Hematopoietic multipotent progenitor cell treated with erythropoietin and hydrocortisone succinate and interleukin-3 and kit ligand, for 6 days (in vitro differentiated cells): Measurements from ENCODE around the gene TMEM9B.
A peak's percentile ranks its signal among the peaks of the same experiment; 100 is the strongest.
"Not testable (repeated sequence)": the region's sequence is repeated elsewhere in the genome, so short reads cannot be mapped to it uniquely, and the experiment has no call there.

Experiments used
- DNase-seq: peaks from one replicate; pipeline ENCODE4 v3.0.0-alpha.2; 2015

The TMEM9B gene

DNA sequence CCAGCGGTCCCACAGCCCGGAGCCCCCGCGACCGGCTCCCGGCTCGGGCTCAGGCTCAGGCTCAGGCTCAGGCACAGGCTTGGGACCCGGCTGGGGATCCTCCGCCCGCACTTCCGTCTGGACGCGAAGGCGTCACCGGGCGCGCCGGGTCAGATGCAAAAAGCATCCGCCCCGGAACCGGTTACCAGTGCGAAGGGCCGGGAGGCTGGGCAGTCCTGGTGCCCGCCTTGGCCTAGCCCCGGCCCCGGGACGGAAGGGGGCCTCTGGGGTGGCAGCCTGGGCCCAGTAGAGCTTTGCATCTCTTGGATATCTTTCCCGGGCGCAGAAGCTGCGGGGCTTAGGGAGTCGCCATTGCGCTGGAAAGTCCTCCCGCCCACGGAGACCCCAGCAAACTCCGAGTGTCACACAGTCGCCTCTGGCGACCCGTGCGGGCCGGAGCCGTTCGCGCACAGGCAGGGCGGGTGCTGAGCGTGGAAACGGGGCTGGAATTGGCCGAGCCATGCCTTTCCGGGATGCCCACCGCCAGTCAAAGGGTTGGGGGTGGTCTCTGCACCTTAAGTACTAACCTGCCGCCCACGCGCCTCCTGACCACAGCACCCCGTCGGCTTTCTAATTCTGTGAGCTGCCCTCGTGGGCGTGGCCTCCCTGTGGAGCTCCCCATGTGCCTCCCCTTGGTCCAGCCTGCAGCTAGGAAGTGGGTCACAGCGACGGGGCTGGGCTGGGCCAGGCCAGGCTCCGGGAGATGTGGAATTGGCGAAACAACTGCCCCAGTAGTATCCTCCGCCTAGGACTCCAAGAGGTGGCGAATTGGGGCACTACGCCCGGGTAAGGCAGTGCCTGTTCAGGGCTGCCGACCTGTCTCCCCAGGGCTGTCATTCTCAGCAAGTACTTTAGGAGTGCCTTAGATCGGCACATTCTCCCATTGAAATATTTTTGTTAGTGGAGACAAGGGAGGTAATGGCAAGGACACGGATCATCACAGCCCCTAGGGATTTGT, at the start of gene TMEM9B:
Gene TMEM9B (minus strand): TSS at position 119 of the 997 bp plus-strand sequence. CDS start 129 bp downstream, outside the sequence.
- DNase-seq, result peak; percentile 95

DNA sequence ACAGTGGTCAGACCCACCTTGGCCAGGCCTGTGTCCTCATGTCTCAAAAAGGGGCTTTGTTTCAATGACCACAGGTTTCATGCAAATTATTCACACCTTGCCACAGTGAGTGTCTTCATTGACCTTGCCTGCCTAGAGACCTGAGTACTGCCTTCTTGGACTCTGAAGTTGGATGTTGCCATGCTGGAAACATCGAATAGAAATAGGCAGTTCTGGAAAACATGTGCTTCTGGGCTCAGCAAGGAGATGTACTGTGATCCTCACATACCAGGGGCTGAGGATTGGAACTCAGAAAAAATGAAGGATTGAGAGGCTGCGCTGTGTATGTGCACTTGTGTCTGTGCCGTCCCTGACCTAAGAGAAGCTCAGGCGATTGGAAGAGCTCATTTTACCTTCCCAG, 49.1 kb upstream of the TMEM9B start:
- no peak for DNase-seq

- DNase-seq, result not testable (repeated sequence)
These were observed 45.3 kb upstream of the TMEM9B start for GRCh38 chr11:9009538-9009937.

DNA sequence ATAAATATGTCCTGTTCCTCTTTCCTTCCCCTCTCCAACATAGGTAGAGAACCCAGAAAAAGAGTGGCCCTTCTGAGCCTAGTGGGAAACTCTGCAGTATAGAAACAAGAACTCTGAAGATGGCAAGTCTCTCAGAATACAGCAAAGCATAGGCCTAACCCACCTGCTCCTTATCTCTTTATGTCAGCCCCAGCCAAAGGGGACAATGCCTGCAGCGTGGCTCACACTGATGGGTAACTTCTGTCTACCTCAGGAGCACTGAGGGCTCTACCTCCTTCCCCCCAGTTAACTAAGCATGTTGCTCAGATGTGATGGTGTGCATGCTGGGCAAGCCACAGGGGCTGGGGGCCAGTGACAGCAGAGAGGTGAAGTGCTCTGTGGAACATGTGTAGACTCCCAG, 44.4 kb upstream of the TMEM9B start:
- peak; percentile 77 for DNase-seq

- peak; percentile 64 for DNase-seq
These were observed 43.8 kb upstream of the TMEM9B start for GRCh38 chr11:9008011-9008550.

DNA sequence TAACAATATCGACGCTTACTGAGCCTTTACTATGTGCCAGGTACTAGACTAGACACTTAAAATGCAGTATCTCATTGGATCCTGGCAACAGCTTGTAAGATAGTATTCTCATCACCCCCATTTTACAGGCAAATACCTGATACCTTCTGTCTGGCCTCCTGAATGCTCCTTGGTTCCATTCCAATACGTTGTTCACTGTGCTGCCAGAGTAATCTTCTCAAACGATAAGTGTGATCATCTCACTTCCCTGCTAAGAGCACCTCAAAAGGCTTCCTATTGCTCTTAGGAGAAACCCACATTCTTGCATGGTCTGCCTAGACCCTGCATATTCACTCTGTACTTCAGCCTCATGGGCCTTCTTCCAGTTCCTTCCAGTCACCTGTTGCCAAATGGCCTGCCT, 40.8 kb upstream of the TMEM9B start:
- no peak for DNase-seq

- DNase-seq, result no peak
These were observed 40.1 kb upstream of the TMEM9B start for GRCh38 chr11:9004183-9004926.

DNA sequence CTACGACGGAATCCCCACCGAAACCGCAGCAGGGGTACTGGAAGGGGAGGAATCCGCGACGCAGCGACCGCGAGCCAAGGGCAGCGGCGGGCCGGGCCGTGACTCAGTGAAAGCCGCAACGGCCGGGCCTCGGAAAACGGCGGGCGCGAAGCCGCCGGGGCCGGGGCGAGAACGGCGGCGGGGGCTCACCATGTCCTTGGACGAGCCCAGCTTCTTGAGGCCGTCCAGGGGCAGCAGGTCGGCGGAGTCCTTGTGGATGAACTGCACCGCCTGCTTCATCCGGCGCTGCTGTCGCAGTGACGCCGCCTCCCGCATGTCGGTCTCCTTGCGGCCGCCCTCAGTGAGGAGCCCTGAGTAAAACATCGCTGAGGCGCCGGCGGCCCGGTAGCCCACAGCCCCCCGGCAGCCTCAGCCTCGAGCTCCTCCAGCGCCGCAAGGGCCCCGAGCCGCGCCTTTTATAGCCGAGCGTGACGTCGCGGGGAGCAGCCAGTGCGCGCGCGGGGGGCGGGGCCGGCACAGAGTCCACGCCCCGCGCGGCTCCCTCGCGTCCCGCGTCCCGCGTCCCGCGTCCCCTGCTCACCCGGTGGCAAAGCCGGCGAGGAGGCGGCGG, 39.4 kb upstream of the TMEM9B start, which contains the start of gene NRIP3:
Gene NRIP3 (minus strand): TSS at position 429 of the 610 bp plus-strand sequence. CDS start 66 bp downstream, at position 363.
- DNase-seq, result peak; percentile 79

- peak; percentile 32 for DNase-seq
These were observed 38.8 kb upstream of the TMEM9B start for GRCh38 chr11:9002920-9003572.

DNA sequence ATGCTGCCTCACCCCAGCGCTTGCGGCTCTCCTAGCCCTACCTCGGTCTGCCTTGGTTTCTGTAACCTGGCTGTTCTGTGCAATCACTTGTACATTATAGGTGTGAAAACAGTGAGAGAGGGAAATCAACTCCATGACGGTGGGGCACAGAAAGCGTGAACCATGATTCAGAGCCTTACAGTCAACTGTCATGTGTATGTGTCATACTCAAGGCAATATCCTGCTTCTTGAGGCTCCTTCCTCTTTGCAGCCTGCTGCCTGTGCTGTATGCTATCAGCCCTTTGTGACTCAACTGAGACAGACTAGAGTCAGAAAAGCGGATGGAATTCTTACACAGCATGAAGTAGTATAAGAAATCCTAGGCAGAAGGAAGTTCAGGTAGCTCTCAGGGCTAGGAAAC, 37.5 kb upstream of the TMEM9B start:
- DNase-seq, result peak; percentile 69

DNA sequence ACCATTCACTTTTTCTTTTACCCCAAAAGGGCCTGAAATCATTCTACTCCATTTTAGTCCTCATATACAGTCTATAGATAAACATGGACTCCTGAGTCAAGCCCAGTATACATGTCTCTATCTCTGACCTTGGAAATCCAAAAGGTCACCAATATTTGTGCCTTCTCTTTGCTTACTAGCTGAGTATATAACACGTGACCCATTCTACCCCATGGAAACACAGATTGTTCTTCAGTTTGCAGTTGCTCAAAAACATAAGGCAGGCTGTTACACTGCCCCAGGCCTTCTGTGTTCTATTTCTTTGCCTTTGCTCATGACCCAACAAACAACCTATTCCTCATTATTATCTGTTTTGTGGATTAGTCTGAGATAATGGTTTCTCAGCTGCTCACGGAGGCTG, 33.8 kb upstream of the TMEM9B start:
- no peak for DNase-seq

GRCh38 chr11:8997451-8997850, 33.2 kb upstream of the TMEM9B start:
- DNase-seq, result no peak

DNA sequence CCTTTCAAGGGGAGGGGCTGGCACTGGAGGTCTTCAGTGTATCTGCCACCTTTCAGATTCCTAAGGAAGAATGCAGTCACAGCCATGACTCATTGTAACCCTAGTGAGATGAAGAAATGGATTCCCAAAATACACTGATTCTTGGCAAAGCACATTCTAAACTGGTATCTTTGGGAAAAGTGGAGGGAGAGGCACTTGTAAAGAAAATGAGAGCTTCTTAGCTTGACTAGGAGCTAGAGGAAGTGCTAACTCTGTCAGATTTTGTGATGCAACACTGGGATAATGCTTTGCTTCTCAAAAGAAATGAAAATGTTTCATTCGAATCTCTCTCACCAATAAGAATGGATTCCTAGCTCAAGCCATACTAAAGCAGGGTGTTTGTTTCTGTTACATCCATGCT, 25.2 kb upstream of the TMEM9B start:
- no peak for DNase-seq

DNA sequence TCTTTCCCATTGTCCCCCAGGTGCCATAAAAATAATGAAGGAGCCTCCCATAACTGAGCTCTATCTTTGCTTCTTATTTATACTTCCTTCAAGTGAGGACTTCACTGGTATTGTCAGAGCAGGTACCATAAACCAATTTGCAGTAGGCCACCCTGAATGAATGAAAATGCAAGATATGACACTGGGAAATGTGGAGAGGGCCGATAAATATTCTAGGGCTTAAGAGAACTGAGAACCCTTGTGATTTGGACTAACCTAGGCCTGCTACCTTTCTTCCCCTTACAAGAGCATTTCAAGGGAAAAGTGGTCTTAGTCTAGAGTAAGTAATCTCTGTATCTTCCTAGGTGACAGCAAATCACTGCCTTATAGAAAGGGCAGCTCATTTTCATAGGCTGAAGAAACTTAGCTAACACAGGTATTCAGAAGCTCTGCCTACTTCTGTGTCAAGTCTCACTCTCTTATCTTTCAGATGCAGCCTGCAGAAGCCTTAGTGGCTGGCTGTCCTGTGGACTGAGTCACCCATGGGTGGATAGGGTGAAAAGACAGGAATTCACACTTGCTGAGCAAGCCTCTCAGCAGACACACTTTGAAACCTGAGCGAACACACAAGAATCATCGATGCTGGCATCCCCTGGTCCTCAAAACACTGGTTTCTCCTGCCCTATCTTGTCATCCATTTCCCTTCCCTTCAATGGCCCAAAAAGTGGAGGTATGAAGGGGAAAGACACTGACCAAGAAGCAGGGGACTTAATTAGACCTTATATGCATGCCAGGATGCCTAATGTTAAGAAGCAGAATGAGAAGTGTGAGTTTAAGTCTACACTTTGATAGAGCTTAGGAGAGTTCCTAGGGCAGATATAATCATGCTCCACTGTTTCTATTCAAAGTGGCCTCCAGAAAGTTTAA, 24.3 kb upstream of the TMEM9B start:
- peak; percentile 85 for DNase-seq

- no peak for DNase-seq
These were observed 23.2 kb upstream of the TMEM9B start for GRCh38 chr11:8987446-8987845.

DNA sequence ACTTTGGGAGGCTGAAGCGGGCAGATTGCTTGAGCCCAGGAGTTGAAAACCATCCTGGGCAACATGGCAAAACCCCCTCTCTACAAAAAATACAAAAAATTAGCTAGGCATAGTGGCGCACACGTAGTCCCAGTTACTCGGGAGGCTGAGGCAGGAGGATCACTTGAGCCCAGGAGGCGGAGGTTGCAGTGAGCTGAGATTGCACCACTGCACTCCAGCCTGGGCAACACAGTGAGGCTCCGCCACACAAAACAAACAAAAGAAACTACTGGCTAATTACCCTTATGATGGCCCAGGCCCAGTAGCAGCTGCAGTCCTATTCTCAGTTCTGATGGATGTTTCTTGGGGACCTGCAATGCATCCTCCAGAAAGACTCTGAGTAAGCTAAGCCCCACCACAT, 22.5 kb upstream of the TMEM9B start:
- DNase-seq, result not testable (repeated sequence)

- no peak for DNase-seq
These were observed 21.2 kb upstream of the TMEM9B start for GRCh38 chr11:8985462-8985861.

- DNase-seq, result no peak
These were observed 19.3 kb upstream of the TMEM9B start for GRCh38 chr11:8983552-8983951.

- DNase-seq, result no peak
These were observed 16.2 kb upstream of the TMEM9B start for GRCh38 chr11:8980485-8980884.

- DNase-seq, result not testable (repeated sequence)
These were observed 15.1 kb upstream of the TMEM9B start for GRCh38 chr11:8979365-8979764.

GRCh38 chr11:8973121-8973520, 8.9 kb upstream of the TMEM9B start:
- DNase-seq, result no peak
